Gastroesophageal sphincter (tissue), 3 donors: Measurements from ENCODE around the gene TMEM120B.

Source experiments
- EP300 ChIP-seq: sonication (generic); formaldehyde crosslinking; IDR thresholded peaks from one replicate; pipeline ENCODE4 v1.6.1; 2017; ENCODE audit warnings: antibody characterized with exemption, mild to moderate bottlenecking
- POLR2A ChIP-seq, 2 donors: fragments of 450-650 bp; IDR thresholded peaks; one replicate each; pipeline ENCODE4 v1.6.1; 2017; ENCODE audit warnings: antibody characterized with exemption in 2 of 2, mild to moderate bottlenecking in 2 of 2, moderate library complexity in 1 of 2
- TF ChIP-seq, protein P1 (sequence below), 4 experiments: fragments of 200-600 bp in 2 of 4; fragments of 450-650 bp in 2 of 4; sonication (generic) in 1 of 4; IDR thresholded peaks; one replicate each; pipeline ENCODE4 v1.5.1; 2017 to 2019; ENCODE audit warnings: antibody characterized with exemption in 4 of 4, mild to moderate bottlenecking in 2 of 4, moderate library complexity in 2 of 4

DNA sequence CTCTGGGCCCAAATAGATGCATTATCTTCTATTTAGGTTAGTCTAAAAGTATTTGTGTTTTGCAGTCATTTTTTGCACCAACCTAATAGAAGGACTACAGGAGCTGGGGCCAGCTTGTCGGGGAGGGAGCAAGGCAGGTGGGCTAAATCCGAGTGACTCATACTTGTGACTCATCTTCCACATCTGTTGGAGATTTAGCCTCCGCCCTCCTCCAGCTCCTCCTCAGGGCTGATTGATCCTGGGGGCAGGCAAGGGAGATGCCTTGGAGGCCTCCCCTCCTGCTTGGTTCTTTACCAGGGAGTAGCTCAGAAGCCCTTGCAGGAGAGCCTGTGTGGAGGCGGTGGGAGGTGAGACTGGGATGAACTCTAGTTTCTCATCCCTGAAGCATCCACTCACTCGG lies 53.0 kb downstream of the TMEM120B start:
- TF ChIP-seq, protein P1, sequence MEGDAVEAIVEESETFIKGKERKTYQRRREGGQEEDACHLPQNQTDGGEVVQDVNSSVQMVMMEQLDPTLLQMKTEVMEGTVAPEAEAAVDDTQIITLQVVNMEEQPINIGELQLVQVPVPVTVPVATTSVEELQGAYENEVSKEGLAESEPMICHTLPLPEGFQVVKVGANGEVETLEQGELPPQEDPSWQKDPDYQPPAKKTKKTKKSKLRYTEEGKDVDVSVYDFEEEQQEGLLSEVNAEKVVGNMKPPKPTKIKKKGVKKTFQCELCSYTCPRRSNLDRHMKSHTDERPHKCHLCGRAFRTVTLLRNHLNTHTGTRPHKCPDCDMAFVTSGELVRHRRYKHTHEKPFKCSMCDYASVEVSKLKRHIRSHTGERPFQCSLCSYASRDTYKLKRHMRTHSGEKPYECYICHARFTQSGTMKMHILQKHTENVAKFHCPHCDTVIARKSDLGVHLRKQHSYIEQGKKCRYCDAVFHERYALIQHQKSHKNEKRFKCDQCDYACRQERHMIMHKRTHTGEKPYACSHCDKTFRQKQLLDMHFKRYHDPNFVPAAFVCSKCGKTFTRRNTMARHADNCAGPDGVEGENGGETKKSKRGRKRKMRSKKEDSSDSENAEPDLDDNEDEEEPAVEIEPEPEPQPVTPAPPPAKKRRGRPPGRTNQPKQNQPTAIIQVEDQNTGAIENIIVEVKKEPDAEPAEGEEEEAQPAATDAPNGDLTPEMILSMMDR (IDR thresholded peaks at IDR 0.05) = no peak
- TF ChIP-seq EP300 (no peak), POLR2A (IDR thresholded peaks at IDR 0.05) (no peak)
